HEK293 (cell line): ENCODE measurements around the gene PLEKHO2.

Experiments used
- BCL6B ChIP-seq: fragments of 450-650 bp; formaldehyde crosslinking; IDR thresholded peaks from 2 replicates; pipeline ENCODE4 v1.5.1; 2017; ENCODE audit warnings: missing biosample characterization, missing genetic modification characterization
- MYNN ChIP-seq: fragments of 450-650 bp; formaldehyde crosslinking; IDR thresholded peaks from 2 replicates; pipeline ENCODE4 v1.5.1; 2016; ENCODE audit warnings: missing biosample characterization, missing genetic modification characterization, borderline replicate concordance
- SETDB1 ChIP-seq: IDR thresholded peaks from one replicate; pipeline ENCODE4 v1.6.1; 2017; ENCODE audit warnings: mild to moderate bottlenecking, low read length, moderate library complexity, mixed read lengths; ENCODE audit not compliant: insufficient read length
- ZBTB8A ChIP-seq: fragments of 450-650 bp; formaldehyde crosslinking; IDR thresholded peaks from 2 replicates; pipeline ENCODE4 v1.5.1; 2016; ENCODE audit warnings: missing biosample characterization, missing genetic modification characterization
- ZNF114 ChIP-seq: fragments of 450-650 bp; formaldehyde crosslinking; IDR thresholded peaks from 2 replicates; pipeline ENCODE4 v1.5.0; 2017; ENCODE audit warnings: missing biosample characterization, missing genetic modification characterization
- ZNF23 ChIP-seq: fragments of 450-650 bp; formaldehyde crosslinking; IDR thresholded peaks from 2 replicates; pipeline ENCODE4 v1.5.1; 2016; ENCODE audit warnings: missing biosample characterization, missing genetic modification characterization, borderline replicate concordance
- ZNF274 ChIP-seq, 2 experiments: fragments of 200-500 bp in 1 of 2; fragments of 450-650 bp in 1 of 2; sonication (Bioruptor generic) in 1 of 2; formaldehyde crosslinking in 1 of 2; IDR thresholded peaks; 2 replicates each; pipeline versions ENCODE4 v1.5.1 to v1.6.1; 2014 to 2016; ENCODE audit warnings: borderline replicate concordance in 1 of 2, inconsistent platforms in 1 of 2, low read length in 1 of 2, missing biosample characterization in 1 of 2, missing genetic modification characterization in 1 of 2
- ZNF423 ChIP-seq: fragments of 450-650 bp; formaldehyde crosslinking; IDR thresholded peaks from 2 replicates; pipeline ENCODE4 v1.5.1; 2016; ENCODE audit warnings: missing biosample characterization, missing genetic modification characterization
- ZNF621 ChIP-seq: fragments of 450-650 bp; formaldehyde crosslinking; IDR thresholded peaks from 2 replicates; pipeline ENCODE4 v1.5.1; 2017; ENCODE audit warnings: missing biosample characterization, missing genetic modification characterization
- ZNF670 ChIP-seq: fragments of 450-650 bp; formaldehyde crosslinking; IDR thresholded peaks from 2 replicates; pipeline ENCODE4 v1.5.1; 2016; ENCODE audit warnings: missing biosample characterization, missing genetic modification characterization, low read depth
- TF ChIP-seq, protein P1 (sequence below): fragments of 450-650 bp; formaldehyde crosslinking; IDR thresholded peaks from 2 replicates; pipeline ENCODE4 v1.5.1; 2016; ENCODE audit warnings: missing biosample characterization, missing genetic modification characterization
- TF ChIP-seq, protein P2 (sequence below): fragments of 450-650 bp; formaldehyde crosslinking; IDR thresholded peaks from 2 replicates; pipeline ENCODE4 v1.5.1; 2016; ENCODE audit warnings: missing biosample characterization, missing genetic modification characterization
- TF ChIP-seq, protein P3 (sequence below): fragments of 450-650 bp; formaldehyde crosslinking; IDR thresholded peaks from 2 replicates; pipeline ENCODE4 v1.5.1; 2016; ENCODE audit warnings: missing biosample characterization, missing genetic modification characterization

- TF ChIP-seq ZNF621 (tag by site-specific recombination) (no peak), ZNF23 (tag by site-specific recombination) (no peak), ZBTB8A (tag by site-specific recombination) (no peak), ZNF670 (tag by site-specific recombination) (no peak), BCL6B (tag by site-specific recombination) (no peak), ZNF274 (IDR thresholded peaks at IDR 0.05; ENCODE audit: low read length) (no peak), ZNF274 (tag by site-specific recombination; IDR thresholded peaks at IDR 0.05; ENCODE audit: borderline replicate concordance) (no peak), ZNF114 (tag by site-specific recombination) (no peak), SETDB1 (no peak), ZNF423 (tag by site-specific recombination) (no peak), MYNN (tag by site-specific recombination) (no peak)
- TF ChIP-seq, protein P1, sequence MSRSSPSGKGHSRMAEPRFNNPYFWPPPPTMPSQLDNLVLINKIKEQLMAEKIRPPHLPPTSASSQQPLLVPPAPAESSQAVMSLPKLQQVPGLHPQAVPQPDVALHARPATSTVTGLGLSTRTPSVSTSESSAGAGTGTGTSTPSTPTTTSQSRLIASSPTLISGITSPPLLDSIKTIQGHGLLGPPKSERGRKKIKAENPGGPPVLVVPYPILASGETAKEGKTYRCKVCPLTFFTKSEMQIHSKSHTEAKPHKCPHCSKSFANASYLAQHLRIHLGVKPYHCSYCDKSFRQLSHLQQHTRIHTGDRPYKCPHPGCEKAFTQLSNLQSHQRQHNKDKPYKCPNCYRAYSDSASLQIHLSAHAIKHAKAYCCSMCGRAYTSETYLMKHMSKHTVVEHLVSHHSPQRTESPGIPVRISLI (tag by site-specific recombination): no peak
- TF ChIP-seq, protein P2, sequence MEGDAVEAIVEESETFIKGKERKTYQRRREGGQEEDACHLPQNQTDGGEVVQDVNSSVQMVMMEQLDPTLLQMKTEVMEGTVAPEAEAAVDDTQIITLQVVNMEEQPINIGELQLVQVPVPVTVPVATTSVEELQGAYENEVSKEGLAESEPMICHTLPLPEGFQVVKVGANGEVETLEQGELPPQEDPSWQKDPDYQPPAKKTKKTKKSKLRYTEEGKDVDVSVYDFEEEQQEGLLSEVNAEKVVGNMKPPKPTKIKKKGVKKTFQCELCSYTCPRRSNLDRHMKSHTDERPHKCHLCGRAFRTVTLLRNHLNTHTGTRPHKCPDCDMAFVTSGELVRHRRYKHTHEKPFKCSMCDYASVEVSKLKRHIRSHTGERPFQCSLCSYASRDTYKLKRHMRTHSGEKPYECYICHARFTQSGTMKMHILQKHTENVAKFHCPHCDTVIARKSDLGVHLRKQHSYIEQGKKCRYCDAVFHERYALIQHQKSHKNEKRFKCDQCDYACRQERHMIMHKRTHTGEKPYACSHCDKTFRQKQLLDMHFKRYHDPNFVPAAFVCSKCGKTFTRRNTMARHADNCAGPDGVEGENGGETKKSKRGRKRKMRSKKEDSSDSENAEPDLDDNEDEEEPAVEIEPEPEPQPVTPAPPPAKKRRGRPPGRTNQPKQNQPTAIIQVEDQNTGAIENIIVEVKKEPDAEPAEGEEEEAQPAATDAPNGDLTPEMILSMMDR (tag by site-specific recombination): no peak
- TF ChIP-seq, protein P3, sequence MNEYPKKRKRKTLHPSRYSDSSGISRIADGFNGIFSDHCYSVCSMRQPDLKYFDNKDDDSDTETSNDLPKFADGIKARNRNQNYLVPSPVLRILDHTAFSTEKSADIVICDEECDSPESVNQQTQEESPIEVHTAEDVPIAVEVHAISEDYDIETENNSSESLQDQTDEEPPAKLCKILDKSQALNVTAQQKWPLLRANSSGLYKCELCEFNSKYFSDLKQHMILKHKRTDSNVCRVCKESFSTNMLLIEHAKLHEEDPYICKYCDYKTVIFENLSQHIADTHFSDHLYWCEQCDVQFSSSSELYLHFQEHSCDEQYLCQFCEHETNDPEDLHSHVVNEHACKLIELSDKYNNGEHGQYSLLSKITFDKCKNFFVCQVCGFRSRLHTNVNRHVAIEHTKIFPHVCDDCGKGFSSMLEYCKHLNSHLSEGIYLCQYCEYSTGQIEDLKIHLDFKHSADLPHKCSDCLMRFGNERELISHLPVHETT (tag by site-specific recombination): no peak
Measured at GRCh38 chr15:64894395-64895056, 52.8 kb downstream of the PLEKHO2 start.
